NCI-H1105 (cell line): ENCODE data around the gene RUNDC1.
A peak's percentile ranks its signal among the peaks of the same experiment; 100 is the strongest.
"Not testable (repeated sequence)": the region's sequence is repeated elsewhere in the genome, so short reads cannot be mapped to it uniquely, and the experiment has no call there.

ENCODE experiments used
- DNase-seq: peaks from one replicate; lab custom pipeline; 2025; lab: John Stamatoyannopoulos, UW

RUNDC1 gene

DNA sequence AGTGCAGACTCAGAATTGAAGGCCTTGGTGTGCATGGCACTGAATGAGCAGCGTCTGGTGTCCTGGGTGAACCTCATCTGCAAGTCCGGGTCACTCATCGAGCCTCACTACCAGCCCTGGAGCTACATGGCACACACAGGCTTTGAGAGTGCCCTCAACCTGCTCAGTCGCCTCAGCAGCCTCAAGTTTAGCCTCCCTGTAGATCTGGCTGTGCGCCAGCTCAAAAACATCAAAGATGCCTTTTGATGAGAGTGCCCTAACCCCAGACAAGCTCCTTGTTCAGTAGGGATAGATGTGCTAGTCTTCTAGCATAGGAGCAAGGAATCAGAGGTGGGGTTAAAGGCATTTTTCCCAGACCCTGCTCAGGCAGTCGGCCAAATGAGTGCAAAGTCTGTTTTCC is 11.1 kb downstream of the RUNDC1 start:
- no peak for DNase-seq

DNA sequence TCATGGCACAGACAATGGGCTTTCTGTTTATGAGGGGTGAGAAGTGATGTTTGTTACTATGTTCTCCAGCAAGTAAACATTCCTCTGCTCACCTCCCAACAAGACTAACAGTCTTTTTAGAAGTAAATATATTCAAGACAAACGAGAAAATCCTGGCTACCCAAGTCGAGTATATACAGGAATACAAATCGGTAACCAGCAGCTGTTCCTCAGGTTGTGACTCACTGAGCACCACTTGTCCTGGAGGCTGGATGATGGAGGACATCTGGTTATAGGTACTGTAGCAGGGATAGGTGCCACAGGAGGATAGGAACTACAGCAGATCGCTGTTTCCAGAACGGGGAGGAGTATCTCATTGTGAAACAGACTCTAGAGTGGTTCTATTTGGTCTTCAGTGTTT is 12.5 kb downstream of the RUNDC1 start:
- DNase-seq = no peak

DNA sequence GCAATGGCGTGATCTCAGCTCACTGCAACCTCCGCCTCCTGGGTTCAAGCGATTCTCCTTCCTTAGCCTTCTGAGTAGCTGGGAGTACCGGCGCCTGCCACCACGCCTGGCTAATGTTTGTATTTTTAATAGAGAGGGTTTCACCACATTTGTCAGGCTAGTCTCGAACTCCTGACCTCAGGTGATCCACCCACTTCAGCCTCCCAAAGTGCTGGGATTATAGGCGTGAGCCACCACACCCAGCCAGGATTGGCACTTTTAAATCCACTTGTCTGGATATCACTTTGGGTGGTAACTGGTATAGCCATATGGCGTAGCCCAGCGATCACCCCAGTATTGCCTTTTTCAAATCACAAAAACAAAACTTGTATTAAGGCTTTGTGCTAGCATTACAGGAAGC is 13.5 kb downstream of the RUNDC1 start:
- not testable (repeated sequence) for DNase-seq

DNA sequence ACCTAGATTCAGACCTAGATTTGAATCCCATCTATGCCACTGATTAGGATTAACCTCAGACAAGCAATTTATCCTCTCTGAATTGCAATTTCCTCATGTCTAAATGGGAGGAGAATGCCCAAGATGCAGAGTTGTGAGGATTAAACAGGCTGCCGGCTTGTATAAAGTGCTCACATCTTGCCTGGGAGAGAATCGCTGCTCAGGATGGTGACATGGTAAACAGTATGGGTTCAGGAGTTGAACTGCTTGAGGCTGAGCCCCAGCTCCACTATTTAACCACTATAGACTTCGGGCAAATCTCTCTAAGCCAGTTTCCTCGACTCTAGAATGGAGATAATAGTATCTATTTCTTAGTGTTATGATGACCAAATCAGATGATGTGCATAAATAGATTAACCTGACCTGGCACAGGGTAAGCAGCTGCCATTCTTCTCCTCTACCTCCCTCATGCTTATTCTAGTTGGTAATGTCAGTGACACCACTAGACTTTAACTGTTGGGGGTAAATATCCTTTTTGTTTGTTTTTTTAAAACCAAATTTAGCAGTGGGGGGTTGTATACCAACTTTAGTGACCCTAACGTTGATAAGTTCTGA is 17.1 kb downstream of the RUNDC1 start:
- no peak for DNase-seq

DNA sequence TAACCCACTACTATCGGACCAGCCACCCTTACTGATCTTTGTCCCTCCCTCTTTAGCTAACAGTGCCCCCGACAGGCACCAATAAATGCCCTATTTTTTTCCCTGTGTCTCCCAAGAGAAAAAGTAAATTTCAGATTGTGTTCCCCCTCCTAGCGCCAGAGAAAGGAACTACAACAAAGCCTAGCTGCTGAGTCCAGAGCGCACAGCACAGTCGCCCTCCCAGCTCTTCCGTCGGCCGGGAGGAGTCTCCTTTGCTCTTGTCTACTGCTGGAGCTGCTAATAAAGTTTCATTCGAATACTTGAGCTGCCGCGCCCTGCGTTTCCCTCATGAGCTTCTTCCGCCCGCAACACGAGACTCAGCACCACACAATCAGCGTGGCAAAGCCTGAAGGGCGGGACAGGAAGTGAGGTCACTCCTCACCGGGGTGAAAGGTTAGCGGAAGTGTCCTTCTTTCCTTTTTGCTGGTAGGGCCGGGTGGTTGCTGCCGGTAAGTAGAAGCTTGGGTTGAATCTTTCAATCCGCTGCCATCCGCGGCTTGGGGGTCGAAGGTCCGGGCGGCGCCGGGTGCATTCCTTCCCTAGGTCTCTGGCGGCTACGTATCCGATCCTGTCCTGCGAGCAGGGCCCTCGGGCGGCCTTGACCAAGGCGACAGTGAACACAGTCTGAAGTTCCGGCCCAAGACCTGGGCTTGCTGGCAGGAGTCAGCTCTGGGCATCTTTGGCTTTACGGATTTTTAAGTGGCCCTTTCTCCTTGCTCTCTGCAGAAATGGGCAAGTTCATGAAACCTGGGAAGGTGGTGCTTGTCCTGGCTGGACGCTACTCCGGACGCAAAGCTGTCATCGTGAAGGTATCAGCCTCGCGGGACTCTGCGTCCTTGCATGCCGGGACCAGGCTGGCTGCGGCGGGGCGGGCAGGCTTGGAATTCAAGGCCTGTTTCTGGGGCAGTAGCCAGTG is 17.9 kb downstream of the RUNDC1 start, which contains the start of gene RPL27:
Gene RPL27 (plus strand): TSS at position 436 of the 955 bp plus-strand sequence. CDS start 332 bp downstream, at position 768.
- peak; percentile 99 for DNase-seq

DNA sequence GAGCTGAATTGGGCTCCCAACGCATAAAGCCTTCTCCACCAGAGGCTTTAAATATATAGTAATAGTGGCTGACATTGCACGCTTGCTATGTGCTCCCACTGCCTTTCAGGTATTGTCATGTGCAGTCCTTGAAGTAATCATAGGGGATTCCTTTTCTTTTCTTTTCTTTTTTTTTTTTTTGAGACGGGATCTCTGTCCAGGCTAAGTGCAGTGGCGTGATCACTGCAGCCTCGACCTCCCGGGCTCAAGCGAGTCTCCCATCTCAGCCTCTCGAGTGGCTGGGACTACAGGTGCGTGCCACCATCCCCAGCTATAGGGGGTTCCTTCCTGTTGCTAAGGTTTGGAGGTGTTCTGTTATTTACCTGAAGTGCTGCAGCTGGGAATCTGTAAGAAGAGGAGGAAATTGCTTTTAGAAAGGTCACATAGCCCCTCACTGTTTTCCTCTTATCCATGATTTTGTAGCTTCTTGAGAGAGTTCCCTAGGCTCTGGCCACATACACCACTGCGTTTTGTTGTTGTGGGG is 18.7 kb downstream of the RUNDC1 start:
- no peak for DNase-seq

DNA sequence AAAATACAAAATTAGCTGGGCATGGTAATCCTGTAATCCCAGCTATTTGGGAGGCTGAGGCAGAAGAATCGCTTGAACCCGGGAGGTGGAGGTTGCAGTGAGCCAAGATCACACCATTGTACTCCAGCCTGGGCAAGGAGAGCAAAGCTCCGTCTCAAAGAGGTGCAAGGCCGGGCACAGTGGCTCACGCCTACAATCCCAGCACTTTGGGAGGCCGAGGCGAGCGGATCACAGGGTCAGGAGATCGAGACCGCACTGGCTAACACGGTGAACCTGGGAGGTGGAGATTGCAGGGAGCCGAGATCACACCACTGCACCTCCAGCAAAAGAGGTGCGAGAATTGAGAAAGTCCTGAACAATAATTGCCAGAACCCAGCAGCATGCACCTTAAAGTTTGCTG is 20.5 kb downstream of the RUNDC1 start:
- DNase-seq = not testable (repeated sequence)

DNA sequence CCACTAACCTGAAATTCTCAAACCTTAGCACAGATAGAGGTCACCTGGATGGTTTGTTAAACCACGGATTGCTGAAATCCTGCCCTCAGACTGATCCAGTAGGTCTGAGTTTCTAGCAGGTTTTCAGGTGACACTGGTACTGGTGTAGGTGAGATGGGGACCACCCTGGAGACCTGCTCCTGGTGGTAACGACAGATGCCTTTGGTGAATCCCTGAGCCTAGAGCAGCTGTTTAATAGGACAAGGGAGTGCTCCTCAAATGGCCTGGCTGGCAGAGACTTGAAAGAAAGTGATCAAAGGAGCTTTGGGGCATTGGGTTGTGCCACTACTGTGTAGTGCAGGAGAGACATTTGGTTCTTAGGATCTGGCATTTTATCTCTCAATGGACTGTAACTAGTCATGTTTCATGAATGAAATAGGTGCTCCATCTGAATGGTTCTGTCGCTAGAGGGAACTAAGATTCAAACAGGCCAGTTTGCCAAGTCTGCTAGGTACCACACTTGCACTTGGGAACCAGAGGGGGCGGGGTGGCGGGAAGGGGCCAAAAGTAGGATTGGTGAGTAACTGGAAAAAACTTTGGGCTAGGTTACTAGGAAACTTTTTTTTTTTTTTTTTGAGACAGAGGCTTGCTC is 23.3 kb downstream of the RUNDC1 start:
- DNase-seq = no peak

DNA sequence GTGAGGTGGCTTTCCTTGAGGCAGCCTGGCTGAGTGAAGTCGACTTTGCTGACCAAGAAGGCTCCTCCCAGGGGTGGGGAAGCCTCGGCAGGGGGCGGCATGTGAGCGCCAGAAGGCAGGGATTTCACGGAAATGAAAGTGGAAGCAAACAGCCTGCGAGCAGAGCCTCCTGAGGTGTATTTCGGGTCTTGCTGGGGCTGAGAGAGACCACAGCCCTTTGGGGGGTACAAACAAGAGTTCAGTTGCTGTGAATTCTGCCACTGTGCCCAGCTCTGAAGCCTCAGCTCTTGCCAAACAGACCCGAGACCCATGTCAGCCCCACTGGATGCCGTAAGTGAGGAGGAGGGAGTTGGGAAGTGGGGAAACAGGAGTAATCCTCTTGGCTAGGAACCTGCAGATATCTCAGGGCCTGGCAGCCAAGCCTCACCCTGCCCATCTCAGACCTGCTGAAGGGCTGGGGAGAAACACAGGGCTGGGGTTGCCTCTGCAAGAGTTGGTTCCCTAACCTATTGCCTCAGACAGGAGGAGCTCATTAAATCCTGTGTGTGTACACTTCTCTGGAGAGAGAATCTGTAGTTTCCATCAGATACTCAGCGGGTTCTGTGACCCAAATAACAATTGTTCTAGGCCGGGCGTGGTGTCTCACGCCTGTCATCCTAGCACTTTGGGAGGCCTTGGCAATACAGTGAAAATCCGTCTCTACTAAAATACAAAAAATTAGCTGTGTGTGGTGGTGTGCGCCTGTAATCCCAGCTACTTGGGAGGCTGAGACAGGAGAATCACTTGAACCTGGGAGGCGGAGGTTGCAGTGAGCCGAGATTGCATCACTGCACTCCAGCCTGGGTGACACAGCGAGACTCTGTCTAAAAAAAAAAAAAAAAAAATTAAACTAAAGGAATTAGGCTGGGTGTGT is 26.5 kb downstream of the RUNDC1 start, which contains the start of gene IFI35:
Gene IFI35 (plus strand): TSS at position 146 of the 913 bp plus-strand sequence. CDS start 164 bp downstream, at position 310.
- no peak for DNase-seq

DNA sequence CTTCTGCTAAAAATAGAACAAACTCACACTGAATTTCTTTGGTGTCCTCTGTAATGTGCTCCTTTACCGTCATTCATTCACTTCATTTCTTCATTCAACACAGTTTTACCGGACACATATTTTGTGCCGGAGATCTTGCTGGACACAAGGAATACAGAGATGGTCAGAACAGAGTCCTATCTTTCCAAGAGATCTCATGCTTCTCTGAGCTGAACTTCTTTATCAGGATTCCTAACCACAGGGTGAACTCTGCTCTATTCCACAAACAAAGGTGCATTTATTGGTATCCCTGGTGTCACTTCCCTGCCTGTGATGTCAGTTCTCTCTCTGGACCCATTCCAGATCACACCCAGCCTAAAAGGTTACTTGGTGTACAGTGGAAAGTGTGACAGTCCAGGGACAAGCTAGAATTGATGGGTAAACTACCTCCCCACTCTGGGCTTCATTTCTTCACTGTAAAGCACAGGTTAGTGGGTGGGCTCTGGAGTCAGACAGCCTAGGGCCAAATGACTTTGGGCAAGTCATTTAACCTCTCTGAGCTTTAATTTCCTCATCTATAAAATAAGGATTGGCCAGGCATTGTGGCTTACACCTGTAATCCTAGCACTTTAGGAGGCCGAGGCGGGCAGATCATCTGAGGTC is 30.4 kb downstream of the RUNDC1 start:
- no peak for DNase-seq

DNA sequence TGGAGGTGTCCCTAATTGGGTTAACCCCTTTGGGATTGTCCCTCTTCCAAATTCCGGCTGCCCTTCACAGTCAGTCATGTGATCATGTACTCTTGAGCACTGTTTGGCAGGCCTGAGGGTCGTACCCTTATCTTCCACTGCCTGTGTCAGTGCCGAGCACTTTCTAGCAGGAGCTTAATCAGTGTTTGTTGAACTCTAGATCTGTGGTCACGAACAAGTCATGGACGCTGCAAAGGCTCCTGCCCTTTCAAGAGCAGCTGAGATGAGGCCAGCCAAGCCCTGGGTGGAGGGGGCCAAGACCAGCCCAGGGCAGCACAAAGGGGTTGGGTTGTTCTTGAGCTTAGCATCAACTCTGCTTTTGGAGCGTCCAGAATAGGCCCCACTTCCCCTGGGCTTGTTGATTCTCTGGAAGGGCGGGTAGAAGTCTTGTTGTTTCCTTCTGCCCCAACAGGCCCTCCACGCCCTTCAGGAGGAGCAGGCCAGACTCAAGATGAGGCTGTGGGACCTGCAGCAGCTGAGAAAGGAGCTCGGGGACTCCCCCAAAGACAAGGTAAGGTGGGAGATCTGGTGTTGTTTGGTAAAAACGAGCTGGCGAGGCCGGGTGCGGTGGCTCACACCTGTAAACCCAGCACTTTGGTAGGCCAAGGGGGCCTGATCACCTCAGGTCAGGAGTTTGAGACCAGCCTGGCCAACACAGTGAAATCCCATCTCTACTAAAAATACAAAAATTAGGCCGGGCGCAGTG is 31.5 kb downstream of the RUNDC1 start:
- no peak for DNase-seq

DNA sequence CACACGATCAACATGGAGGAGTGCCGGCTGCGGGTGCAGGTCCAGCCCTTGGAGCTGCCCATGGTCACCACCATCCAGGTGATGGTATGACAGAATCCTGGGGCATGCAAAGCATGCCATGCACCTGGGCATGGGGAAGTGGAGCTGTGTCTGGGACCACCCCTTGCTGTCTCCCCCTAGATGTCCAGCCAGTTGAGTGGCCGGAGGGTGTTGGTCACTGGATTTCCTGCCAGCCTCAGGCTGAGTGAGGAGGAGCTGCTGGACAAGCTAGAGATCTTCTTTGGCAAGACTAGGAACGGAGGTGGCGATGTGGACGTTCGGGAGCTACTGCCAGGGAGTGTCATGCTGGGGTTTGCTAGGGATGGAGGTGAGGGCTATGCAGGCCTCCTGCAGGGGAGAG is 32.9 kb downstream of the RUNDC1 start:
- no peak for DNase-seq

DNA sequence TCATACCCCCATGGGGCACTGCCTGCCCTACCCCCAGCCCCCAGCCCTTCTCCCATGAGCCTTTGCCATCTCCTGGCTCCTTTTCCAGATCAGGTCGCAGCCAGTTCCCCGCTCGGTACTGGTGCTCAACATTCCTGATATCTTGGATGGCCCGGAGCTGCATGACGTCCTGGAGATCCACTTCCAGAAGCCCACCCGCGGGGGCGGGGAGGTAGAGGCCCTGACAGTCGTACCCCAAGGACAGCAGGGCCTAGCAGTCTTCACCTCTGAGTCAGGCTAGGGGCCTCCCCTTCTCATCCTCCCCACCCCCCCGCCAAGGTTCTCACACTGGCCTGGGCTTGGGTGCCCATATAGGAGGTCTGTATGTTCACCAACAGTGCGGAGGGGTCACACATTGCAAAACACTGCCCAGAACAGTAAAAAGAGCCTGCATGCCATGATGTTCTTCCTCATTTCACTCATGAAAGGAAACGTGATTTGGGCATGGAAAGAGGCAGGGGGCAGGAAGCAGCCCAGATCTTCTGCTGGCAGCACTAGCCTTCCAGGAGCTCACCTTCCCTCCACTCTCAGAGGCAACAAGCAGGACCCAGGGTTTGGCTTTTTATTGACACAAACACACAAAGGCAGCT is 33.8 kb downstream of the RUNDC1 start:
- DNase-seq = no peak

DNA sequence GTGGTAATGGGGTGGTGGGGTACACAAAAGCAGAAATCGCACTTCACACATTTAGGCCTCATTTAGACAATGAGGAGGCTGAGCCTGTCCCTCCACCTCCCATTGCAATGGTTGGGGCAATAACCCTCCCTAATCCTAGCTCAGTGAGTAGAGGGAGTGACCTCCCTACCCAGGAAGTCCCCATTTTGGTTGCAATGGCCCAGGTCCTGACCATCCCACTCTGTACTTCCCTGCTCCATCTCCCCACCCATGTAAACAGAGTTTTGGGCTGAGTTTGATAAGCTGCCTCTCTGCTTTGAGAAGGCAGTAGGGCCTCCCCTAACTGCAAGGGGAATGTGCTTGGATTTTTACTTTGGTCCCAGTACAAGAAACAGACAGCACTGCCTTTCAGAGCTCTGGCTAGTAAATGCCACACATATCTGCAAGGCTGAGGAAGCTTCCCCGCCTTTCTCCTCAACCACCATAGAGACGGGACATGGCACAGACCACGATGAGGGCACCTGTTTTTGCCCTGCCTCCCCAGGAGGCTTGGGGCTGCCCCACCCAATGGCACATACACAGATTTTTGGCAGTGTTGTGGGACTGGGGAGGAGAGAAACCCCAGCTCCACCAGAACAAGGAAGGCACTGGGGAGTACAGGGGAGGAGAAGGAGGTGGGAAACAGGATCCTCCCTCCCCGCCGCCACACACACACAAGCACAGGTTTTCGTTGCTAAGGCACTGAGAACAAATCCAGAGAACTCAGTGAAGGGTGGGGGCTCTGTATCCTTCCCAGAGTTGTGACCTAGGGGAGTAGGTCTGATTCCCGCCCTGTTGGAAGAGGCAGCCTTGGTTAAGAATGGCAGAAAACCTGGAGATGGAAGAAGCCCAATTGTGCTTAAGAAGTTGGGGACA is 34.5 kb downstream of the RUNDC1 start:
- no peak for DNase-seq

DNA sequence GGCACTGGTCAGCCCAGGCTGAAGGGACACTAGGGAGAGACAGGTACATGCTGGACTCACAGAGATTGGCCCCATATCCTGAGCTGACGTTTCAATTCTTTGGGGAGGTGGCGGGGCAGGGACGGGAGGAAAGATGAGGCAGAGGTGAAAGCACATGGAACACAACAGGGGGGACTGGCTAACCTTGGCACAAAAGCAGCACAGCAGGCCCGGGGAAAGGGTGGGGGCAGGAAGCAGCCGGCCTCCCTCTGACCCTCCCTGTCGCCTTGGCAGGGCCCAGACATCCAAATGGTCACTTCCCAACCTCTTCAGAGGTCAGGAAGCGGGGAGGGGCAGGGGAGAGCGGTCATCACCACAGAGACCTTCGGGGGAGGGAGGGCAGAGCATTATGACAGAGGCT is 35.2 kb downstream of the RUNDC1 start:
- no peak for DNase-seq

DNA sequence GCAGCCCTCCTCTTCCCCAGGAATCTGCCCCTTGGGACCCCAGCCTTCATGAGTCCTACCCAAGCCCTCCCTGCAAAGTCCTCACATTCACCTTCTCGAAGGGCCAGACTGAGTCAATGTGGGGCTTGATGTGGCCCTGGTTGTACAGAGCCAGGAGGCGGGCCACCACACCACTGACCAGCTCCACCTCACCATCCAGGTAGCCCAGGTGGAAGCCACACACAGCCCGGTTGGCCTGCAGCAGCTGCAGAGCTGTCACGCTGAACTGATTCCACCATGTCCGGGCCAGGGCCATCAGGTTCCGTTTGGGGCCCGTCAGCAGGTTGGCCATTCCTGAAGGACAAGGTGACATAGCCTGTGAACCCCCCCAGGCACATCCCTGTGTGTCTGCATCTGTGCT is 35.9 kb downstream of the RUNDC1 start:
- DNase-seq = no peak

DNA sequence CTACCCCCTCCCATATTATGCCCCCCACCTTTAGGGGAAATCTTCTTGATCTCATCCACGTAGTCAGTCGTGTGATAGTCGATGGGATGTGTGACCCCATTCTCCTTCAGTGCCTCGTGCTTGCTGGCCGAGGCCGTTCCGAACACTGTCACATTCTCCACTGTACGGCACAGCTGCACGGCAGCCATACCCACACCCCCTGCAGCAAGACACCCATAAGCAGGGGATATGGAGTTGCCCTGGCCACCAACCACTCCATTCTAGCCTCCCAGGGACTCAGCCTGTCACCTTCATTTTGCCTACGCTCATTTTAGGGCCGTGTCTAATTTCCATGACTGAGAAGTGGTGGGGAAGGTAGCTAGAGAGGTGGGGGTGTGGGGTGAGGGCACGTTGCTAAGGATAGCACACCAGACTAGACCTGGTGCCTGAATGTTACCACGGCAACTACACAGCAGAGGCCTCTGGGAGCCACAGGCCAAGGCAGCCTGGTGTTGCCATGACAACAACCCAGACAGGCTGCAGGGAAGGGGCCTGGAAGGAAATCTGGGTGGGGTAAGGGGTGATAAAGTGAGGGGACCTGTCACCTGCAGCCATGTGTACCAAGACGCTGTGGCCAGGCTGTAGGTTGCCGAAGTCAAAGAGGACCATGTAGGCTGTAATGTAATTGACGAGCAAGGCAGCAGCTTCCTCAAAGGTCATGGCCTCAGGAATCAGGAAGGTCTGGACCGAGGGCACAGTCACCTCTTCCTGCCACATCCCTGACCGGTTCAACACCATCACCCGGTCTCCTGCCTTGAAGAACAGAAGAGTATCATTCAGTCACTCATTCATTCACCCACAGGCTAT is 37.9 kb downstream of the RUNDC1 start:
- DNase-seq = peak; percentile 57

DNA sequence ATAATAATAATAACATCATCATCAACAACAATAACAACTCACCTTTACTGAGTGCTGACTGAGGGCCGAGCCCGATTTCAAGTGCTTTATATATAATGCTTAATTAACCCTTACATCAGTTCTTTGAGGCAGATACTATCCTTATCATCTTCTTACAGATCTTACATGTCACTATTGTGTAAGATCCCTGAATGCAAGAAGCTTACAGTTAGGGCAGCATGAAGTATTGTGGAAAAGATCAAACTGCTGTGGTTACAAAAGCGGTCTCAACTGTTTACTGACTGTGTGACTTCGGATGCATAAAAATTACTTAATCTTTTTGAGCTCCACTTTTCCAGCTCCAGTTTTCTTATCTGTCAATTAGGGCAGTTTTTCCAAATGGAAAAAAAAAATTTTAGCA is 38.6 kb downstream of the RUNDC1 start:
- no peak for DNase-seq
